ENCODE data around the gene SMIM8. TPM values are rescaled to one million over a fixed set of nuclear protein-coding genes. Genes with fewer than 3 reads are reported as not detected.

SMIM8 gene
- total RNA-seq, 1 experiment from 2014 or later: 8.0 TPM

DNA sequence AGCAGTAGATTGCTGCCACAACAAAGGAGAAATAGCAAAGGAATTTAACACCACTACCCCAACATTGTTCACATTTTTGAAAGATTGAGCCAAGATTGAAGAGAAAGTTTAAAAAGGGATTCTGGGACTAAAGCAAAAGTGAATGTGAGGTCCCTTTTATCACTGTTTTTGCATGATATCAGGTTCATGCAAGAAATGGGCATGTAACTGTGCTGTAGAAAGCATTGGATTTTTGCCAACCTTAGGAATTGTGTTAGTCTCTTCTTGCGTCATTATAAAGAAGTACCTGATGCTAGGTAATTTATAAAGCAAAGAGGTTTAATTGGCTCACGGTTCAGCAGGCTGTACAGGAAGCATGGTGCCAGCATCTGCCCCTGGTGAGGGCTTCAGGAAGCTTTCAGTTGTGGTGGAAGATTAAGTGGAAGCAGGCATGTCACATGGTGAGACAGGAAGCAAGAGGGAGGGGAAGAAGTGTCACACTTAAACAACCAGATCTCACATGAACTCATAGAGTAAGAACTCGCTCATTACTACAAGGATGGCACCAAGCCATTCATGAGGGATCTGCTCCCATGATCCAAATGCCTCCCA is 11.3 kb downstream of the SMIM8 start:
- no peak for DNase-seq (ENCODE audit: extremely low read depth, low read depth)

DNA sequence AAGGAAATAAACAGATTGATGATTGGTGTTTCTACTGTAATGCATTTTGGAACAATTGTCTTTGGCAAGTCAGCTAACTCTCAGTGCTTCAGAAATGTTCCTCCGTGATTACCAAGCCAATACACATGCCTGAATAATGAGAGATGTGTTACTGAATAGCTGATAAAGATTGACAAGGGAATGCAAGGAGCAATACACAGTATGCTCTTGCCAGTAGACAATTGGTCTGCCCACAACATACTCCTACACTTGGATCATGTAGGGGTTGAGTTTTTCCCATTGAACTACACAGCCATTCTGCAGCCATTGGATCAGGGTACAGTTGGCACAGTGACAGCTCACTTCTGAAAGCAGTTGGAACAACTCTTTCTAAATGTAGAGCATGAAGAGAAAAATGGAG is 12.3 kb downstream of the SMIM8 start:
- no peak for DNase-seq (ENCODE audit: extremely low read depth, low read depth)

DNA sequence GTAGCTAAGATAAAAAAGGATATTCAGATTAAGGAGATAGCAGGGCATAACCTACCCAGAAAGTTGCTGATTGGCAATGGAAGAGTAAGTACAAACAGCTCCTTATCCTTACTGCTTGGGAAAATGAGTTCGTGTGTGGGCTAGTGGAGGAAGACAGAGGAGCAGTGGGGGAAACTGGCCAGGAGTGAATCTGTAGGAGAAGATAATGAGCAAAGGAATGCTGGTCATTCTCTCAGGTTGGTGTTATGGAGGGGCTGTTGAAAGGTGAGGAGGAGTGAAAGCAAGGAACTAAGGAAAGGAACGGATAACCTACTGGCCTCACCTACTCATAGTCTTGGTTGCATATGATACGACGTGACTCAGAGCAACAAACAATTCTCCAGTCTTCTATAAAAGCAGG is 14.0 kb downstream of the SMIM8 start:
- no peak for DNase-seq (ENCODE audit: extremely low read depth, low read depth)

DNA sequence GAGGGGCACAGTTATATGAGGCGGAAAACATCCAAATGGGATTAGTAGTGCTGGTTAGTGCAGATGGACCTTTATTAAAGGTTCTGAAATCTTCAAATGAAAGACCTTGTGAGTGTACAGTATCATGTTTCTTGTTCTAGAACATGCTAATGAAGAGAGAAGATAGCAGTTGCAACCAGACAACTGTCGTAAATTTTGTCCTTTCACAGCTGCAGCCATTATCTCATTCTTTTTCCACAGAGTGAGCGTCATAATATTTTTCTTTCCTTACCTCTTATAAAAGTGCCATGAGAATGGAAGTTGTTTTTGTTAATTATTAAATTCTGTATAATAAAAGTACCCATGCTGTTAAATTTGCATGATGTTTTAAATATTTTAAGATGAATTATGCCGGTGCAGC is 17.8 kb downstream of the SMIM8 start:
- DNase-seq (ENCODE audit: extremely low read depth, low read depth): no peak

DNA sequence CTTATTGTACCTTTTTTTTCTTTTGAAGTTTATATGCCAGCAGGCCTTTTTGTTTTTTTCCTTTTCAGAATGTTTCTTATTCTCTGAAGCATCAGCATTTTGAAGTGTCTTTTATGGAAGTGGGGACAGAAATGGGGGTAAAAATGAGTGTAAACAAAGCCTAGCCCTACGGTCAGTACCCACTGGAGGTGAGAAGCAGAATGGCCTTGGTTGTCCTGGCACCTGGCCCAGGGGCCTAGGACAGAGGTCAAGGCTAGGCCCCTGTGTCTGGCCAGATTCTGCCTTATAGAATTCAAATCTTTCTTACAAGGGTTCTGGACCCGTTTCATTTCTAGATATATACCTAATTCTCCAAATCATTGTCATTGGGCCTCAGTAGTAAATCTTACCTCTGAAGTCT is 18.8 kb downstream of the SMIM8 start:
- no peak for DNase-seq (ENCODE audit: extremely low read depth, low read depth)

DNA sequence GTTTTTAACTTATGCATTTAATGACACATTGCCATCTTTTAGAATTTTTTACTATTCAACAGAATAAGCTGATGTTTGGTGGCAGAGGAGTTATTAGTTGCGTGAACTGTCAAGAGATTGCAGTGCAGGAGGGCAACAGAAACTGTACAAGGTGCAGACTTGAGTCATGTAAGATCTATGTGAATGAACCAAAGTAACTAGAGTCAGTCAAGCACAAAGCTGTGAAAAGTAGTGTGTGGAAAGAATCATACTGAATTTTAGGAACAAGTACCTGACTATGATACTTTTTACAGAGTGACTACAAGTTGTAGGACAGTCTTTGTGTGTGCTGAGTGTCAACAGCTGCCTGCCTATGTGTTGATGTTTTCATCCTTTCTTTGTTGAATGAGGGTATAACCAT is 19.5 kb downstream of the SMIM8 start:
- DNase-seq (ENCODE audit: extremely low read depth, low read depth): no peak

DNA sequence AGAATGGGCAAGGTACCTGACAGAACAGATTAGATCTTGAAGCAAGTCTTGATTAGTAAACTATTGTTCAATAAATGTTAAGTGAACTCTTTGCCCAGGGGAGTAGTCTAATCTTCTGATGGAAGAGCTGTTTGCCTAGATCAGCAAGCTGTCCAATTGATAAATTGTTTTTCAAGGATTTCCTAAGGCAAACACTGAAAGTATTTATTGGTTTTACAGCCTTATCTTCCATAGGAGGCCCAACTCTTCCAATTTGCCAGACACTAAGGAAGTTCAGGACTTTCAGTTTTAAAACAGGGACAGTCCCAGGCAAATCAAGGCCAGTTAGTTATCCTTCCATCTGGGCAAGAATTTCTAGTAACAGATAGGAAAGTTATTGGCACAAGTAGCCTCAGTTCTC is 20.4 kb downstream of the SMIM8 start:
- no peak for DNase-seq (ENCODE audit: extremely low read depth, low read depth)

DNA sequence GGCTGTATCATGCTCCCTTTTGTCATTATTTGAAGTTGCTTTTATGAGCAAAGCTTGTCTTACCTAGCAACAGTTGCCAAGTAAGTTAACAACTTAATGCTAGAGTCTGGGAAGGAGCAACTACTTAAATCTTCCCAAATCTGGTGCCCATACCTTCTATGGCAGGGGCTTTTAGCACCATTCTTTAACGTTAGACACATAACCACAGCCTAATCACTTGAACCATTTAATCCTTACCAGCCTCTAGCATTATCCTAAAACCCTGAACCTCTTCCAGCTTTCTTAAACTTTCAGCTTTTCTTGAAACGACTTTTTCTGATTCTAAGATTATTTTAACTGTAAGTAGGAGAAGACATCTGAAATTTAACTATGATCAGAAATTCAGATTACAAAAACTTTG is 22.3 kb downstream of the SMIM8 start, which contains the start of gene C6orf163:
TSS of gene C6orf163 (plus strand) at position 83 of the 400 bp plus-strand sequence. CDS start at position 370, 287 bp downstream.
- DNase-seq (ENCODE audit: extremely low read depth, low read depth): no peak

DNA sequence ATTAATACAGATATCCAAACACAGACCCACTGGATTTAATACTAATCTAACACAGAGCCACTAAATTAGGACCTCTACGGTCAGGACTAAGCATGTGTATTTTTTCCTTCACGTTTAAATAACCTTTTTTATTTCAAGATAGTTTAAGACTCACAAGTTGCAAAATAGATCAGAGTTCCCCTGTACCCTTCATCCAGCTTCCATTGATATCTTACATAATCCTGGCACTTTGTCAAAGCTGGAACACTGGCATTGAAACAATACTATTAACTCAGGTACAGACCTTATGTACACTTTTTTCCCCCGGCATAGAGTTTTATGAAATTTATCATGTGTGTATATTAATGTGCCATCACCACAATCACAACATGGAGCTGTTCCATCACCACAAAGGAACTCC is 24.3 kb downstream of the SMIM8 start:
- DNase-seq (ENCODE audit: extremely low read depth, low read depth): no peak

DNA sequence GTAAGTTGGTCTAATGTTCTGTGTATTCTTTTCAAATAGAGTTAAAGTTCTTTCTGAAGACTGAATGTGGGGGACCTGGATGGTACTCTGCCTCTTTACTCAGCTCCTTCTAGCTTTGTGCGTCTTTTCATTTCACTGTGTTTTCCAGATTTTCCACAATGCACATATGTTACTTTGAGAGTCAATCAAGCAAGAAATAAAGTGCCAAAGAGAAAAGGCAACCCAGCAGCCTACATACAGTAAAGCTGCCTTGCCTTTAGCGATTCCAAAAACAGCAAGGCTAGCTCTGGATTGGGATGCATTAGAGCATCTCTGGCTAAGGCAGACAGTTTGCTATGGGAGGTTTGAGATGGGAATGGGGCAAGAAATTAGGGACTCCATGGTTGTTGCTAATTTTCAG is 27.5 kb downstream of the SMIM8 start:
- DNase-seq (ENCODE audit: extremely low read depth, low read depth): no peak

DNA sequence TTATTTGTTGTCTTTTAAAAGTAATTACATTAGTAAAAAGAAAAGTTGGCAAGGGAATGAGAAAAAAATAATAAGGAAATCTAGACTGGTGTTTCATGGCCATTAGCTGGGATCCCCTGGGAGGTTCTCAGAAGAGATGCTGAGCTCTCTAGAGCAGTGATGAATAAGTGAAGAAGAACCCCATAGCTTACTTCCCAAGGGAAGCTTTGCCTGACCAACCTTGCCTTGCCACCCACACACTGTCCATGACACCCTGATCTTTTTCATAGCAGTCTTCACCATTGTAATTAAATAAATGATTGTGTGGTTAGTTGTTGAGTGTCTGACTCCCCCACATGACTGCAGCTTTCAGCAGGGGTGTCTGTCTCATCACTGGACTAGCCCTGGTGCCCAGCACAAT is 28.1 kb downstream of the SMIM8 start:
- DNase-seq (ENCODE audit: extremely low read depth, low read depth): no peak

DNA sequence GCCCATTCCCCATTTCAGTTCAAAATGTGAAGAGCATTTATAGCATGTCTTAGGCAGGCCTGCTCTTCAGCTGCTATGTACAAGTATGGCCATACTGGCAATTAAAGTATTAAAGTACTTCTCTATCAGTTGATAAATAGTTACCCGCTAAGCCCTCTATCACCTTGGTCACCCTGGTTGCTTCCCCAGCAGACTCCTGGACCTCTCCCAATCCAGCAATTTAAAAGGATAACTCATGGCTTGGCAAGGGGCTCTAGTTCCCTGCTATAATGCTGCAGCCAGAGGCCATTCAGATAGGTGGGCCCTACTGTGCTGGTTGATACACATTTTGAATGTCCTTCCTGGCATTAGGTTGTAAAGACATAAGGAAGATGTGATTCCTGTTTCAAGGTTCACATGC is 29.2 kb downstream of the SMIM8 start:
- no peak for DNase-seq (ENCODE audit: extremely low read depth, low read depth)

DNA sequence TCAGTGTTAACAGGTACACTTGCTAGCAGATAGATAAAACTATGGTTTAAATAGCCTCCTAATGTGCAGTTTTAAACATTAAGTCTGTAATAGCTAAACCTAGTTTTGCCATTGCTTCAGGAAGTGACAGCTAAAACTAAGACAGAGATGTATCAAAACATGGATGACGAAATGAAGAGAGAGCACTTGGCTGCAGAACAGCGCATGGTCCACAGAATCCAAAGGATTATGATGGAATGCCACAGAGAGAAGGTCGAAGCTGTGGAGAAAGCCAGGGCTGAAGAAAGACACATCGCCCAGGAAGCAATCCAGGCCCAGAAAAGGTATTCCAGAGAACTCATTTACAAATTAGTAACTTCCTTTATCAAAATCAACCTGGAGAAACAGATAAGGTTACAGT is 33.8 kb downstream of the SMIM8 start:
- DNase-seq (ENCODE audit: extremely low read depth, low read depth): no peak

DNA sequence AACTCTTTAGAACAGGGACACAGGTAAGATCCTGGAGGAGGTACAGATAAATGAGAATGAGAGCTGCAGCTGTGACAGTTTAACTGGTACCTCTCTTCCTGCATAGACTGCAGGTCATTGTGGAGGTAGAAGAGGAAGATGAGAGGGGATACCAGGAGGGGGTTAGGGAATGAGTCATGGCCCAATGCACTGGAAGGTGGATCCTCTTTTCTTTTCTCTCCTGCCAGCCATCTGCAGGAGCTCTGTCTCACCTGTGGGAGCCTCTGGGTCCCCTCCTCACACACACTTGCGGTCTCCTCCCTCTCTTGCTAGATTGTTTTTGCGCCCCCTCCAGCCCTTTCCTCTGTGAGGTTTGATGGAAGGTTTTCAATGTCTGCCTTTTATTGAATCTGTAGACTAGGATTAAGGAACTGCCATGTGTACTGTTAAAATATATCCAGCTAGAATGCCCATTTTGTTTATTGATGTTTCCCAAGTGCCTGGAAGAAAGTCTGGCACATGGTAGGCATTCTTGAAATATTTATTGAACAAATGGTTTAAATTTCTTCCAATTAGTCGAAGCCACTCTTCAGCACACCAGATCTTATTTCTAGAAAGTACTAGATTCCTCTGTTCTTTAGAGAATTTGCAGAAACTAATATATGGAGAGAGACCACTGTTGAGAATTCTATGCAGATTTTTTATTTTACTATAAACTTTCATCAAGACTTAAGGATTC is 35.2 kb downstream of the SMIM8 start:
- no peak for DNase-seq (ENCODE audit: extremely low read depth, low read depth)

DNA sequence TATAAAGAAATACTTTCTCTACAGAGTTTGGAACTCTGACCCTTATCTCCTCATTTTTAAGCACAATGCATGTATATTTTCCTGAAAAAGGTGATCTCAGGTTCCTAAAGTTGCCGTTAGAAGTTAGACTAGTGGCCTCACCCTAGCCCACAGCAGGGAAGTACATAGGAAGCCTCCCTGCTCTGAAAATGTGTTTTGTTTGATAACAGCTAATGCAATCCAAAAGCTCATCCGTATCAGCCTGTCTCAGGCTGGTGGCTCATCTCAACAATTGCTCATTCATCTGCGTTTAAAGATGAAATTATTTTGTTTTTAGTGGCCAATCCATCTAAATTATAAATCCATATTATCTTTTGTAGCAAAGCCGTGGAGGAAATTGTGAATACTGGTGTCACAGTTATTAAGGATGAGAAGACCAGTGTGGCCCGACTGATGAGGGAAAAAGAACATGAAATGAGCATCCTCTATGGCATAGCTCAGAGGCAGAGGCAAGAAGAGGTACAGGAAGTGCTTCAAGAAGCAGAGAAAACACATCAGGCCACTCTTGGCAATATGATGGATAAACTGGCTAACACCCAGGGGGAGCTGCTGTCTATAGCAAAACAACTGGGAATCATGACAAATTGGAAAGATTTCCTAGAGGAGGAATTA is 42.3 kb downstream of the SMIM8 start:
- no peak for DNase-seq (ENCODE audit: extremely low read depth, low read depth)

DNA sequence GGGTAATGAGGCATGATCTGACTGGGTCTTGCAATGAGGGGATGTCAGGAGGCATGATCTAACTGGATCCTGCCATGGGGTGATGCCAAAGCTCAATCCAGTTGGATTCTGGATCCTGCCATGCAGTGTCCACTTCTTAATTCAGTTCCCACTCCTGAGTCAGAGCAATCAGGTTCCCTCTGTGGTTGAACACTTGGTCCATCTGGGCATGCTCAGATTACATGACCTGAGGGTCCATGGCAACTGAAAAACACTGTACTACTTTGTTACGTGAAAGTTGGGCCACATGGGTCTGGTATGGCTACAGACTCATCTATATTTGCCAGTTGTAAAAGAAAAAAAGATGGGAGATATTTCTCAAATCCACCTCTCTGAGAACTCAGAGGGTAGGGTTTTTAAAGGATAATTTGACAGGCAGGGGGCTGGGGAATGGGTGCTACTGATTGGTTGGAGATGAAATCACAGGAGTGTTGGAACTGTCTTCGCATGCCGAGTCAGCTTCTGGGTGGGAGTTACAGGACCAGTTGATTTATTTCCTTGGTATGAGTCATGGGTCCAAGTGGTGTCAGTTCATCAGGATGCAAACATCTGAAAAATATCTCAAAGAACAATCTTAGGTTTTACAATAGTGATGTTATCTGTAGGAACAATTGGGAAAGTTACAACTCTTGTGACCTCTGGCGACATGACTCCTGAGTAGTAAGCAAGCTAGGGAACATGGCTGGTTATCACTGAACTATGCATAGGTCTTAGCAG is 43.9 kb downstream of the SMIM8 start:
- DNase-seq (ENCODE audit: extremely low read depth, low read depth): no peak

DNA sequence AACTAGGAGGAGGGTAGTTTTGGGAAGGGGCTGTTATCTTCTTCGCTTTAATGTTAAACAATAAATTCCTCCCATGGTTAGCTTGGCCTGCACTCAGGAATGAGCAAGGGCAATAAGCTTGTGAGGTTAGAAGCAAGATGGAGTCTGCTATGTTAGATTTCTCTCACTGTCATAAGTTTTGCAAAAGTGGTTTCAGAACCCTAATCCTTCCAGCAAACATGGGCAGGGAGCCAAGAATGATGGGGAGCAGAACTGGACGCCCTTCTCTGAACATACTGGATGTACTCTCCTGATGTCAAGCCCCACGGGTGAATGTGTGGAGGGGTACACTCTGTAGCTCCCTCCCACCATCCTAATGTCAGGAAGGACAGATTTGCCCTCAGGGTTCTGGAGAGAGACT is 44.5 kb downstream of the SMIM8 start:
- DNase-seq (ENCODE audit: extremely low read depth, low read depth): no peak

DNA sequence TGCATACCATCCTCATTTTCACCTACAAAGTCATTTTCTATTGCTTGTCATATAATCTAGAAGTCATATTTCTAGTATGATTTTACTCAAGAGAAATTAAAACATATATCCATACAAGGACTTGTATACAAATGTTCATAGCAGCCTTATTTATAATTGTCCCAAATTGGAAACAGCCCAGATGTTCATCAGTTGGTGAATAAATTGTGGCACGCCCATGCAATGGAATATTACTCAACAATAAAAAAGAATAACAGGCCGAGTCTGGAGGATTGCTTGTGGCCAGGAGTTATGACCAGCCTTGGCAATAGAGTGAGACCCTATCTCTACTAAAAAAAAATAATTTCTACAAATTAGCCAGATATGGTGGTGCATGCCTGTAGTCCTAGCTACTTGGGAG is 51.0 kb downstream of the SMIM8 start:
- DNase-seq (ENCODE audit: extremely low read depth, low read depth): no peak

DNA sequence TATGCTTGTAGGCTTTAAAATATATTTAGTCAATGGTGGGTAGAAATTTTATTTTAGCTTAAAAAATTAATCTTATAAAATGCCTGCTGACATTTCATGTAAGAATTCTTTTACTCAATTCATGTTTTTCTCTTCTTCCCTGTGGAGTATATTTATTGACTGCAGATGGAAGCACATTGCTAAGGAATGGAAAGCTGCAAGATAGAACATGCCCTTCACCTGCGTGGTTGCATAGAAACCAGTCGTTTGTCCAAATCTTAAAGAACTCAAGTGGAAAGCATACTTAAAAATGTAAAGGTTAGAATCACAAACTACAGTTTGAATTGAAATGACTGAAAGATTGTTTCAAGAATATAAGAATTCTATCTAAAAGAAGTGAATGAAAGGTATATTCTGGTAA is 52.9 kb downstream of the SMIM8 start:
- DNase-seq (ENCODE audit: extremely low read depth, low read depth): no peak

DNA sequence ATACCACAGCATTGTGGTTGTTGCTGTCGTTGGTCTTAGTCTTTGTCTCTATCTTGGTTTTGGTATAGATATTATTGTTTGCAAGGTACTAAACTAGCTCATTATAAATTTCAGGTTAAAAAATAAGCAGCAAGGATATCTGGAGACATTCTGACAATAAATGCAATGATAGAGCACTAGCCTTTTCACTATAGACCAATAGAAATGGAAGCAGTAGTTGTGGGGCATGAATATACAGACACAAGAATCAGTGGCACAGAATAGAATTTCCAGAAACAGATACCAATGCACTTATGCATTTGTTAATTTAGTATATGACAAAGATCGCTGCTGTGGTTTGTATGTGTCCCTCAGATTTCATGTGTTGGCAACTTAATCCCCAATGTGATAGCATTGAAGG is 54.3 kb downstream of the SMIM8 start:
- DNase-seq (ENCODE audit: extremely low read depth, low read depth): no peak

DNA sequence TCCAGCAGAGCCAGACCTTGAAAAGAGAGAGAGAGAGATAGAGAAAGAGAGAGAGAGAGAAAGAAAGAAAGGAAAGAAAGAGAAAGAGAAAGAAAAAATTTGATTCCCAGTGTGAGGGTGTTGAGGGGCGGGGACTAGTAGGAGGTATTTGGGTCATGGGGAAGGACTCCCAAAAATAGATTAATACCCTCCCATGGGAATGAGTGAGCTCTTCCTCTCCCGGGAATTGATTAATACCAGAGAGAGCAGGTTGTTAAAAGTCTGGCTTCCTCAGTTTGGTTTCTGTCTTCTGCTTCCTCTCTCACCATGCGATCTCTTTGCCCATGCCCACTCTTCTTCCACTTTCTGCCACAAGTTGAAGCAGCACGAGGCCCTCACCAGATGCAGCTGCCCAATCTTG is 56.6 kb downstream of the SMIM8 start:
- no peak for DNase-seq (ENCODE audit: extremely low read depth, low read depth)

DNA sequence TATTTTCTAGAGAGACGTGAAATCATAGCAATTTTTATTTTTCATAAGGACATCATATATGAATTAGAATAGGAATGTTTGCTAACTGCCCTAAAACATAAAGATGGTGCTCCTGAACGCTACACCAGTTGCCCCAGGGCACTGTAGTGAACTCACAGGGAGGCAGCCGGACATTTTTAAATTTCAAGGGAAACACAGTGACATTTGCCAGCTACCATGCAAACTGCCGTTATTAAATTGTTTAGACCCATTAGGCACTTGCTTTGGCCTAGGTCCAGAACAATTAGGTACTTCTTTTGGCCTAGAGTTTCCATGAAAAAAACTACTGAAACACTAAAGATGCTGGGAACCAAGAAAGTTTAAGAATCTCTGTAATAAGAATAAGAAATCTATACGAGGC is 60.5 kb downstream of the SMIM8 start:
- DNase-seq (ENCODE audit: extremely low read depth, low read depth): no peak
